Stimulated activated CD4-positive, alpha-beta T cell treated with anti-CD3 and anti-CD28 coated beads, Interleukin-4, amount 100 ng/mL, for 1 hour (primary cell): ENCODE measurements around the gene OR7G2.

Experiments used
- DNase-seq: peaks from one replicate; pipeline ENCODE4 v3.0.0-alpha.2; 2020

The OR7G2 gene

GRCh38 chr19:9107375-9107774 lies at the start of gene OR7G2:
OR7G2 (minus strand) TSS chr19:9107475; CDS start chr19:9103243, 4,232 bp downstream.
- DNase-seq = no peak

GRCh38 chr19:9156304-9156703 lies 49.0 kb upstream of the OR7G2 start:
- DNase-seq = no peak

- DNase-seq = no peak
These were observed 48.3 kb upstream of the OR7G2 start for GRCh38 chr19:9155591-9155990.

GRCh38 chr19:9151367-9151766 lies 44.1 kb upstream of the OR7G2 start:
- DNase-seq = no peak

- DNase-seq = no peak
These were observed 43.4 kb upstream of the OR7G2 start for GRCh38 chr19:9150650-9151049.

GRCh38 chr19:9149997-9150396 lies 42.7 kb upstream of the OR7G2 start:
- DNase-seq = no peak

- no peak for DNase-seq
These were observed 41.4 kb upstream of the OR7G2 start for GRCh38 chr19:9148697-9149096.

GRCh38 chr19:9146882-9147281 lies 39.6 kb upstream of the OR7G2 start:
- DNase-seq = no peak

GRCh38 chr19:9144920-9145319 lies 37.6 kb upstream of the OR7G2 start:
- no peak for DNase-seq

GRCh38 chr19:9140159-9140874 lies 33.0 kb upstream of the OR7G2 start, which contains the start of gene ZNF317:
ZNF317 (plus strand) TSS chr19:9140397; CDS start chr19:9156017, 15,620 bp downstream.
- peak; percentile 86 for DNase-seq

- no peak for DNase-seq
These were observed 32.4 kb upstream of the OR7G2 start for GRCh38 chr19:9139609-9140158.

GRCh38 chr19:9132422-9132821 lies 25.1 kb upstream of the OR7G2 start:
- no peak for DNase-seq

- no peak for DNase-seq
These were observed 23.7 kb upstream of the OR7G2 start for GRCh38 chr19:9130965-9131364.

GRCh38 chr19:9128171-9128570 lies 20.9 kb upstream of the OR7G2 start:
- DNase-seq = no peak

- no peak for DNase-seq
These were observed 19.7 kb upstream of the OR7G2 start, which contains the start of gene OR7G3 for GRCh38 chr19:9126900-9127405. OR7G3 (minus strand) TSS chr19:9126950; CDS start chr19:9126950, 0 bp downstream.

- no peak for DNase-seq
These were observed 9.3 kb upstream of the OR7G2 start for GRCh38 chr19:9116547-9116946.

- DNase-seq = no peak
These were observed 8.1 kb upstream of the OR7G2 start, which contains the start of gene OR7G1 for GRCh38 chr19:9115307-9115813. OR7G1 (minus strand) TSS chr19:9115763; CDS start chr19:9115763, 0 bp downstream.

GRCh38 chr19:9109959-9110358 lies 2.7 kb upstream of the OR7G2 start:
- no peak for DNase-seq

GRCh38 chr19:9086761-9087160 lies 20.5 kb downstream of the OR7G2 start, which contains the start of gene OR1M1:
OR1M1 (plus strand) TSS chr19:9087061; CDS start chr19:9093245, 6,184 bp downstream.
- DNase-seq = no peak

GRCh38 chr19:9078651-9079050 lies 28.6 kb downstream of the OR7G2 start:
- no peak for DNase-seq

GRCh38 chr19:9076901-9077300 lies 30.4 kb downstream of the OR7G2 start:
- DNase-seq = no peak

GRCh38 chr19:9075064-9075949 lies 32.0 kb downstream of the OR7G2 start:
- DNase-seq = peak; percentile 3

- DNase-seq = no peak
These were observed 33.5 kb downstream of the OR7G2 start for GRCh38 chr19:9073806-9074205.
